IMR-90 (cell line): Measurements from ENCODE around the gene KRT5. TPM values are rescaled to one million over a fixed set of nuclear protein-coding genes. Genes with fewer than 3 reads are reported as not detected.

Experiments used
- ATAC-seq: fragments of 200-7000 bp; cut with Tn5 transposase; 2 replicates; pipeline ENCODE4 v1.9.1; 2020; ENCODE audit warnings: low read depth, mild to moderate bottlenecking, moderate library complexity
- BruUV-seq: library from RNA; stranded (reverse); fragments of 400-500 nt; replicated peaks from 2 replicates; lab custom pipeline; 2021; lab: Mats Ljungman, UMichigan
- CTCF ChIA-PET: fragments of 300-600 bp; formaldehyde crosslinking; extraction: SDS; loops from one replicate; lab custom pipeline; 2021; ENCODE audit warnings: antibody characterized with exemption; lab: Yijun Ruan, JAX
- POLR2A ChIA-PET: fragments of 300-600 bp; sonication (Branson Sonifier 250); formaldehyde crosslinking; loops from one replicate; lab custom pipeline; 2022; ENCODE audit warnings: antibody characterized with exemption; ENCODE audit not compliant: unreplicated experiment; lab: Charles Lee
- DNase-seq: peaks from one replicate; pipeline ENCODE4 v3.0.0; 2013
- H2AFZ ChIP-seq: replicated peaks from 2 replicates; pipeline ENCODE3; 2013; ENCODE audit warnings: low read length, mild to moderate bottlenecking; ENCODE audit not compliant: poor library complexity
- H2AK5ac ChIP-seq: 2 replicates; pipeline ENCODE4 v1.6.1; 2013; ENCODE audit warnings: low read depth, low read length, inconsistent platforms
- H2AK9ac ChIP-seq: replicated peaks from 2 replicates; pipeline ENCODE3; 2013; ENCODE audit warnings: mild to moderate bottlenecking, low read depth, low read length, moderate library complexity; ENCODE audit not compliant: poor library complexity
- H2BK120ac ChIP-seq: 2 replicates; pipeline ENCODE4 v1.6.1; 2013; ENCODE audit warnings: low read depth, low read length, inconsistent platforms
- H2BK15ac ChIP-seq: 3 replicates; pipeline ENCODE4 v1.6.1; 2013; ENCODE audit warnings: low read depth, low read length, inconsistent platforms
- H2BK20ac ChIP-seq: 2 replicates; pipeline ENCODE4 v1.6.1; 2013; ENCODE audit warnings: low read depth, mild to moderate bottlenecking, inconsistent platforms, low read length, moderate library complexity
- H2BK5ac ChIP-seq: 2 replicates; pipeline ENCODE4 v1.6.1; 2013; ENCODE audit warnings: mild to moderate bottlenecking, low read depth, low read length, inconsistent platforms; ENCODE audit not compliant: poor library complexity, severe bottlenecking
- H3K14ac ChIP-seq: replicated peaks from 2 replicates; pipeline ENCODE4 v1.6.1; 2013; ENCODE audit warnings: low read depth, low read length, inconsistent platforms
- H3K18ac ChIP-seq: 2 replicates; pipeline ENCODE4 v1.6.1; 2013; ENCODE audit warnings: low read depth, low read length, control low read depth
- H3K23ac ChIP-seq: 2 replicates; pipeline ENCODE4 v1.6.1; 2013; ENCODE audit warnings: low read depth, low read length, inconsistent platforms
- H3K27ac ChIP-seq: 2 replicates; pipeline ENCODE4 v1.5.1; 2013; ENCODE audit warnings: mild to moderate bottlenecking, control low read depth, low read length; ENCODE audit not compliant: insufficient read depth
- H3K27me3 ChIP-seq: 2 replicates; pipeline ENCODE4 v1.6.1; 2013; ENCODE audit warnings: low read length; ENCODE audit not compliant: control insufficient read depth, insufficient read depth
- H3K36me3 ChIP-seq: 2 replicates; pipeline ENCODE4 v1.6.1; 2013; ENCODE audit warnings: low read length, mixed read lengths; ENCODE audit not compliant: control insufficient read depth, insufficient read depth
- H3K4ac ChIP-seq: 2 replicates; pipeline ENCODE4 v1.6.1; 2013; ENCODE audit warnings: low read depth, low read length, inconsistent platforms
- H3K4me1 ChIP-seq: 2 replicates; pipeline ENCODE4 v1.6.1; 2013; ENCODE audit warnings: low read length, mixed read lengths; ENCODE audit not compliant: control insufficient read depth, insufficient read depth
- H3K4me2 ChIP-seq: 2 replicates; pipeline ENCODE4 v1.6.1; 2013; ENCODE audit warnings: low read depth, mild to moderate bottlenecking, control low read depth, low read length, moderate library complexity
- H3K4me3 ChIP-seq: 2 replicates; pipeline ENCODE4 v1.5.1; 2013; ENCODE audit warnings: low read depth, mild to moderate bottlenecking, control low read depth, low read length, moderate library complexity; ENCODE audit not compliant: insufficient read depth
- H3K56ac ChIP-seq: 2 replicates; pipeline ENCODE4 v1.6.1; 2013; ENCODE audit warnings: low read length, inconsistent platforms; ENCODE audit not compliant: insufficient read depth; ENCODE audit errors: extremely low read depth
- H3K79me1 ChIP-seq, 2 experiments: 2 replicates each; pipeline ENCODE4 v1.6.1; 2013; ENCODE audit warnings: low read length in 2 of 2, inconsistent platforms in 1 of 2, low read depth in 1 of 2
- H3K9ac ChIP-seq: 2 replicates; pipeline ENCODE4 v1.6.1; 2013; ENCODE audit warnings: low read depth, low read length, control low read depth
- H3K9me1 ChIP-seq: 2 replicates; pipeline ENCODE4 v1.6.1; 2013; ENCODE audit warnings: low read length, inconsistent platforms; ENCODE audit not compliant: insufficient read depth
- H3K9me3 ChIP-seq: 2 replicates; pipeline ENCODE4 v1.6.1; 2013; ENCODE audit warnings: low read length; ENCODE audit not compliant: control insufficient read depth, insufficient read depth
- H4K20me1 ChIP-seq: 2 replicates; pipeline ENCODE4 v1.6.1; 2013; ENCODE audit warnings: low read length, inconsistent platforms; ENCODE audit not compliant: insufficient read depth
- H4K5ac ChIP-seq: 2 replicates; pipeline ENCODE4 v1.6.1; 2013; ENCODE audit warnings: mild to moderate bottlenecking, low read depth, low read length, control low read depth
- H4K8ac ChIP-seq, 2 experiments: 2 replicates each; pipeline ENCODE4 v1.6.1; 2013; ENCODE audit warnings: low read depth in 2 of 2, low read length in 2 of 2, control low read depth in 1 of 2, inconsistent platforms in 1 of 2
- H4K91ac ChIP-seq: 2 replicates; pipeline ENCODE4 v1.6.1; 2013; ENCODE audit warnings: low read depth, low read length, inconsistent platforms; ENCODE audit not compliant: insufficient read depth
- FOS ChIP-seq: fragments of 150-350 bp; IDR thresholded peaks from 2 replicates; pipeline ENCODE4 v1.6.1; 2016; ENCODE audit warnings: low read depth, low read length
- RAD21 ChIP-seq: IDR thresholded peaks from 2 replicates; pipeline ENCODE4 v1.6.1; 2012; ENCODE audit warnings: low read length, improper control_type of control experiment
- WGBS, 2 experiments: methylation state at CpG; one replicate each; pipeline versions ENCODE4 v1.1.5 to v1.1.7; 2013; ENCODE audit warnings: missing lambda C conversion rate in 2 of 2; ENCODE audit not compliant: insufficient read length in 1 of 2; ENCODE audit errors: extremely low coverage in 2 of 2; 5-methylcytosine and 5-hydroxymethylcytosine counted together
- dilution Hi-C: fragments of 300-500 bp; cut with HindIII; formaldehyde crosslinking; loops from one replicate; pipeline ENCODE4 v1.14.3; 2018; ENCODE audit warnings: low sequenced_read_pairs; ENCODE audit not compliant: unreplicated experiment
- in situ Hi-C: fragments of 300-500 bp; cut with MboI; formaldehyde crosslinking; loops from 3 replicates; pipeline ENCODE4 v1.14.3; 2019; ENCODE audit warnings: low sequenced_read_pairs, inconsistent platforms, mixed read lengths
- intact Hi-C: fragments of 100-400 bp; cut with micrococcal nuclease; formaldehyde crosslinking; loops from 2 replicates; pipeline ENCODE4 v1.10.0; 2022
- polyA plus RNA-seq, 3 experiments: library from polyadenylated mRNA; depleted of rRNA; stranded (reverse); fragments of >200 nt; gene quantifications; 2 replicates each; pipeline ENCODE4 v1.2.3, GENCODE V29; 2012; ENCODE audit warnings: low replicate concordance in 1 of 3
- total RNA-seq: library from RNA; depleted of rRNA; stranded (reverse); fragments of >200 nt; gene quantifications from 2 replicates; pipeline ENCODE4 v1.2.3, GENCODE V29; 2012
- TF ChIP-seq, protein P1 (sequence below): fragments of 150-350 bp; IDR thresholded peaks from 2 replicates; pipeline ENCODE4 v1.6.1; 2017; ENCODE audit warnings: mild to moderate bottlenecking, antibody characterized with exemption, low read length, low read depth

The KRT5 gene
- total and polyA plus RNA-seq, 2 of the 4 experiments (the other 2 are of a cell fraction) = not detected

DNA sequence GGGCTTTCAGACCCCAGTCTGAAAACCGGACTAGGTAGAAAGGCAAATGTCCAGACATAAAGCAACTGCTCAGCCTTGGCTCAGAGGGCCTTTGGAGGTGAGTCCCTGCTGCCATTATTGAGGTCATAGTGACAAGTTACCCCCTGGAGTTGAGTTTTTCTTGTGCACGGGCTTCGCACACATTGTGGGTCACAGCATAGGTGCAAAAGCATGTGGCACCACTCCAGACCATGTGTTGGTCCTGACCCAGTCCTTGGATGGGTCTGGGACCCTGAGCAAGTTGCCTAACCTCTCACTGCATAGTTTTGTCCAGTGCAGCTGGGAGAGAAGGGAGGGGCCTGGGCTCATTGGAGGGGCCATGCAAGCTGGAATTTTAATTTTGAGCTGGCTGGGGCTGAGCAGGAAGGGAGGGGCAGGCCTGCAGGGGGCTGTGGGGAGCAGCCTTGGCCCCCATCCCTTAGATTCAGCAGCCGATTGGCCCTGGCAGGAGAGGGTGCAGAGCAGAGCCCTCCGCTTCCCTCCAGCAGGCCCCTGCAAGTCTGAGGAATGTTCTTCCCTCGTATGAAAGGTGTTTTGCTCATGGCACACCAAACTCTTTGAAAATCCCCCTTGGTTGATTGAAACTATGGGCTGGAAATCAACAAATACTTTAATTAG, 4.2 kb upstream of the KRT5 start:
- no peak overlapping the region for H2BK120ac ChIP-seq
- no peak overlapping the region for H3K27ac ChIP-seq
- no peaks in the 10 kb centered on the region for H3K36me3 ChIP-seq
- H2BK20ac ChIP-seq = no peak overlapping the region
- no peaks in the 10 kb centered on the region; the same call in 1 of the 2 replicates for H4K20me1 ChIP-seq
- H2AFZ ChIP-seq = no peak overlapping the region
- ATAC-seq (no peak), DNase-seq (no peak)
- H3K4me3 ChIP-seq = no peak overlapping the region
- H2BK5ac ChIP-seq = no peak overlapping the region
- no peak overlapping the region for H4K8ac ChIP-seq
- no peak overlapping the region for H3K18ac ChIP-seq
- no peak overlapping the region for H4K91ac ChIP-seq
- ChIA-PET POLR2A (no interaction called here), CTCF (no interaction called here)
- no peaks in the 10 kb centered on the region for H3K9me1 ChIP-seq
- H3K4ac ChIP-seq = no peak overlapping the region
- no peak overlapping the region for H3K4me2 ChIP-seq
- dilution Hi-C loops = no loop called here
- no peak overlapping the region for H2AK9ac ChIP-seq
- H3K79me1 ChIP-seq = no peaks in the 10 kb centered on the region
- H3K4me1 ChIP-seq = no peaks in the 10 kb centered on the region
- no peak overlapping the region for H3K23ac ChIP-seq
- in situ Hi-C loops = no loop called here
- peaks cover 40% of the 10 kb centered on the region for H3K27me3 ChIP-seq
- no peak overlapping the region for H4K5ac ChIP-seq
- no peak overlapping the region for H3K9ac ChIP-seq
- no peak overlapping the region for H3K14ac ChIP-seq
- H3K9me3 ChIP-seq = no peaks in the 10 kb centered on the region
- WGBS, 2 experiments = no CpG with 5 or more reads among the region's 6 CpGs
- no peak overlapping the region for H2BK15ac ChIP-seq
- no peak overlapping the region for H3K56ac ChIP-seq
- TF ChIP-seq RAD21 = no peak
- TF ChIP-seq, protein P1, sequence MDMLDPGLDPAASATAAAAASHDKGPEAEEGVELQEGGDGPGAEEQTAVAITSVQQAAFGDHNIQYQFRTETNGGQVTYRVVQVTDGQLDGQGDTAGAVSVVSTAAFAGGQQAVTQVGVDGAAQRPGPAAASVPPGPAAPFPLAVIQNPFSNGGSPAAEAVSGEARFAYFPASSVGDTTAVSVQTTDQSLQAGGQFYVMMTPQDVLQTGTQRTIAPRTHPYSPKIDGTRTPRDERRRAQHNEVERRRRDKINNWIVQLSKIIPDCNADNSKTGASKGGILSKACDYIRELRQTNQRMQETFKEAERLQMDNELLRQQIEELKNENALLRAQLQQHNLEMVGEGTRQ = no peak
- TF ChIP-seq FOS = no peak
- no TSS peak for BruUV-seq
- intact Hi-C loops = no loop called here
- no peak overlapping the region for H2AK5ac ChIP-seq
